HEK293T (cell line): ENCODE data around the gene COL19A1.

Experiments used
- ARNT ChIP-seq: fragments of 450-650 bp; IDR thresholded peaks from 2 replicates; pipeline ENCODE4 v1.6.1; 2017; ENCODE audit warnings: mild to moderate bottlenecking
- BHLHE40 ChIP-seq: fragments of 450-650 bp; IDR thresholded peaks from 2 replicates; pipeline ENCODE4 v1.6.1; 2016; ENCODE audit warnings: mild to moderate bottlenecking, moderate library complexity, borderline replicate concordance
- CTBP1 ChIP-seq: fragments of 450-650 bp; IDR thresholded peaks from 2 replicates; pipeline ENCODE4 v1.6.1; 2016; ENCODE audit warnings: borderline replicate concordance
- ELF4 ChIP-seq: fragments of 450-650 bp; IDR thresholded peaks from 2 replicates; pipeline ENCODE4 v1.6.1; 2017; ENCODE audit warnings: antibody characterized with exemption
- FOXA1 ChIP-seq: fragments of 450-650 bp; IDR thresholded peaks from 2 replicates; pipeline ENCODE4 v1.6.1; 2016; ENCODE audit warnings: mild to moderate bottlenecking
- FOXK2 ChIP-seq: fragments of 450-650 bp; IDR thresholded peaks from 2 replicates; pipeline ENCODE4 v1.6.1; 2016; ENCODE audit warnings: mild to moderate bottlenecking
- FOXM1 ChIP-seq: fragments of 450-650 bp; IDR thresholded peaks from 2 replicates; pipeline ENCODE4 v1.6.1; 2017; ENCODE audit warnings: mild to moderate bottlenecking, borderline replicate concordance
- L3MBTL2 ChIP-seq: fragments of 450-650 bp; conservative IDR thresholded peaks from 2 replicates; pipeline ENCODE4 v1.6.1; 2016; ENCODE audit warnings: mild to moderate bottlenecking
- NFRKB ChIP-seq: fragments of 450-650 bp; IDR thresholded peaks from 2 replicates; pipeline ENCODE4 v1.6.1; 2016; ENCODE audit warnings: mild to moderate bottlenecking, moderate library complexity
- SP1 ChIP-seq: fragments of 450-650 bp; IDR thresholded peaks from 2 replicates; pipeline ENCODE4 v1.6.1; 2017
- SUZ12 ChIP-seq: fragments of 450-650 bp; IDR thresholded peaks from 2 replicates; pipeline ENCODE4 v1.6.1; 2016; ENCODE audit warnings: mild to moderate bottlenecking
- TARDBP ChIP-seq: fragments of 450-650 bp; IDR thresholded peaks from 2 replicates; pipeline ENCODE4 v1.6.1; 2016
- ZNF384 ChIP-seq: fragments of 450-650 bp; IDR thresholded peaks from 2 replicates; pipeline ENCODE4 v1.6.1; 2016

DNA sequence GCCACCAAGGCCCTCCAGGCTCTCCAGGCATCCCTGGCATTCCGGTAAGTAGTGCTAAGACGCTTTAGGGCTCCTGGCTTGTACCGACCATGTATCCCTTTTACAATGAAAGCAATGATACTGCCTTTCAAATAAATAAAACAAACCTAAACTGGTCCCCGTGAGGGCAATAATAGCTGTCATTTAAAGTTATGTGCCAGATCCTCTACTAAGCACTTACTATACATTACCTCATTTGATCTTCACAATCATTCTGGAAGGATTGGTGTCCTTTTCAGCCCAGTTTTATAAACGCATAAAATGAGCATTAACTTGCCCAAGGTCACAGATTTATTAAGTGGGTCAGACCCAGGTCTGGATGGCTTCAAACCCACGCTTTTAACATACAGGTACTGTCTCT lies 321.8 kb downstream of the COL19A1 start:
- TF ChIP-seq FOXA1 (no peak), L3MBTL2 (no peak), SP1 (no peak), ZNF384 (no peak), NFRKB (no peak), ELF4 (no peak), FOXM1 (no peak), FOXK2 (no peak), BHLHE40 (no peak), SUZ12 (no peak), TARDBP (no peak), CTBP1 (no peak), ARNT (no peak)
